Activated CD4-positive, alpha-beta T cell treated with anti-CD3 and anti-CD28 coated beads for 4 hours (primary cell): ENCODE measurements around the gene MDC1.

Experiments used
- DNase-seq, 2 donors: peaks; one replicate each; pipeline ENCODE4 v3.0.0-alpha.2; 2020

MDC1 gene

DNA sequence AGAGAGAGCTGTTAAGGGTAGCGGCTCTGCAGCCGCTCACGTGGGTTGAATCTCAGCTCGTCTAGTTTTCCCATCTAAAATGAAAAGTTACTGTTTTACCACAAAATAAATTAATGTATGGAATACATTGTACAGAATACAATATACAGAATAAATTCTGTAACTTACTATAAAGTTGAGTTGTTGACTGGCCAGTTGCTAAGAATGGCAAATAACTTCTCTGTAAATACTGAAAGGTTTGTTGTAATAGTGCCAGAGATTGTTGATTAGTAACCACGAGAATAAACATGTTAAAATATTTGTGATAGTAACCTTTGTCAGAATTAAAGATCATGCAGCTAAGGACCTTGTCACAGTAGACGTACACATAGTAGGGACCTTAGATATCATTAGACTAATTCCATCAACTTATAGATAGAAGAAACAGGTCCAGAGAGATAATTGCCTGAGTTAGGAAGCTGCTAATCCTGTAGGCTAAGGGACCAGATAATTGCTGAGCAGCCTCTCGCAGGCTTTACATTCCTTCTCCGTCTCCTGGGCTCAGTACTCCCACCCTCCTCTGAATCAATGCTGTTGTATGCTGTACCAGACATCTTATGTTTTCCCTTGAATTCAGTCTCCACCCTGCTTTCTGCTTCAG is 25.8 kb downstream of the MDC1 start:
- no peak for DNase-seq

DNA sequence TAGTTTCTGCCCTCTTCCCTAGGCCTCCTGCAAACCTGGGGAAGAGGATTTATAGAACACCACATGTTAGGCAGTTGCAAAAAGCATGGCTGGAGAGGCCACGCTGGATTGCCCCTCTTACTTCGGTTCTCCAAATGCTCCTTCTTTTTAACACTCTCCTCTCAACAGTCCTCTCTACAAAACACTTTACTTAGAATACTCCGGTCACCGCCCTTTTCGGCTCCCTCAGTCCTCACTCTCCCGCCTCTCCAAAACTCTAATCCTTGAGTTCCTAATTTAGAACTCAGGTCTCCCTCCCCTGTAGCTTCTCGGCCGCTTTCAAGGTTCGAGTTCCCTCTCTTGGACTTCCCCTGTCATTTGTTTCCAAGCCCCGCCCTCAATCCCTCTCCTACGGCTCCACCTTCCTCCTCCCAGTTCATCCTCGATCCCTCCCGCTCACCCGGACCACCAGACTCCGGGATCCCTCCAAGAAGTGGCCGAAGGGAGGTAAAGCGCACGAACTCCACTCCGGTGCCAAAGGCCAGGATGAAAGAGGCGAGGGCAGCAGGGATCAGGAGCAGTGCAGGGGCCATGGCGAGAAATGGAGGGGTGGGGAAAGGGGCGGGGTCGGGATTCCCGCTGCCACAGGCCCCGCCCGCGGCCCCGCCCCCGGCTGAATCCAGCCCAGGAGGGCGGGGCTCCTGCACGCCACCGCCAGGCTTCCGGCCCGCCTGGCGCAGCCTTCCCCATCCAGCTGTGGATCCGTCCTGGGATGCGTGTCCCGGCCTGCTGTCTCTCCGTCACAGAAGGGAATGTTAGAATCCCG is 26.5 kb downstream of the MDC1 start, which contains the start of gene NRM:
NRM (minus strand) TSS at position 582 of the 805 bp plus-strand sequence; CDS start at position 572, 10 bp downstream.
- peak; percentile 78 for DNase-seq

DNA sequence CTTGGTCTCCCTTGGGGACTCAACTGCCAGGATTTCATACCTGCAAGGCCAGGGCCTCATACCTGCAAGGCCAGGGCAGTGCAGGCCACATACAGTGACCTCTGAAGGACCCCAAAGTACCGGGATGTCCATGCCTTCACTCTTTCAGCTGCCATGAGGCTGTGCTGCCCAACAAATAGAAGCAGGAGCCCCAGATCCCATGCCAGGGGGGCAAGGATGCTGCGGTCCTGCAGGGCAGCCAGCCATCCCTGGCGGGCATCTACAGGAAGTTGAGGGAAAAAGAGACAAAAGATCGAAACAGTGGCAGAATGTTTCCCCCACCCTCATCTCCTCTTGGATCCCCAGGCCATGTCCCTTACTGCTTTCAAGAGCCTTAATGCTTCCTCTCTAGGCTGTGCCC is 27.1 kb downstream of the MDC1 start:
- DNase-seq = no peak

DNA sequence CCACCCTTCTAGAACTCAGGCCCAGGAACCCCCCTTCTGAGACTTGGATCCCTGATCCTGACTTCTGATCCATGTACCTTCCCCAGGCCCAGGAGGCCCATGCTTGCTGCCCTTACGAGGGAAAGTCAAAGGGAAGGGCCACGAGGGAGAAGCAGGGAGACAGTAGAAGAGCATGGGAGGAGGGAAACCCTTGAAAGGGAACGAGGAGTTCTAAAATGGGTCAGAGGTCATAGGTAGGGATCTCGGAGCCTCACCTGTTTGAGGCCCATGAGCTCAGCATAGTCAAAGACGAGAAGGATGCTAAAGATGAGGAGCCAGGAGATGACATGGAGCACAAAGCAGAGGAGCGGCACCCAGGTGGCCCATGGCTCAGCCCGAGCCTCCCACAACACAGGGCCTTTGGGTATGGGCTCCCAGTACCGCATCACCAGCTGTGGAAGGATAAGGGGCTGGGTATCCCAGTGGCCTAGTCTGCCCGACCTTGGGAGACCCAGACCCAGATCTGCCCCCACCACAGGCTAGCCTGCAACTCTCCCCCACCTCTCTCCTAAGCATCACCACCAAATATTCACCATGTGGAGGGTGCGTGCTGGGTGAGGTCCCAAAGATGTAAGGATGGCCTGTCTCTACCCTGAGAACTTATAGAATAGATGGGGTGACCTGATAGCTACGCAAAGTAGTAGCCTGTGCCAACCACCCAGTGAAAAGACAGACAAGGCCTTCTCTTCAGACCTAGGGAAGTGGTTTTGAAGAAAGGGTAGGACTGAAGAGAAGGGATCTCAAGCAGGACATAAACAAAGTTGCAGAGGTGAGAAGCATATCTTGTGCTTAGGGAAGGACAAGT is 27.8 kb downstream of the MDC1 start:
- no peak for DNase-seq

DNA sequence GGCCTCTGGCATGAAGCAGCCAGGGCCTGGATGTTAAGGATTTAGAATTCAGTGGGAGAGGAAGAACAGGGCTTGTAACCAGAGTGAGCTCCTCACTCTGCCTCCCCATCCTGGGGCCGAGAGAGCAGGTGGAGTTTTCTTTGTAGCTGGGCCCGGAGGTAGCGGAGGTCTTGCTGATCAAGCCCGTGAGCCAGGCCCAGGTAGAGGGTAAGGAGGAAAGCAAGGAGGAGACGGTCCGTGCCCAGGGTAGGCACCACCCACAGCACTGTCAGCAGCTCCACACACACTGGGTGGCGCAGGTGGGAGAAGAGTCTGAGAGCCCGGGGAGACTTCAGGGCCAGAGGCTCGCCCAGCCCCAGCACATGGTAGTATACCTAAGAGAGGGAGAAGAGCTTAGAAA is 28.5 kb downstream of the MDC1 start:
- DNase-seq = no peak

DNA sequence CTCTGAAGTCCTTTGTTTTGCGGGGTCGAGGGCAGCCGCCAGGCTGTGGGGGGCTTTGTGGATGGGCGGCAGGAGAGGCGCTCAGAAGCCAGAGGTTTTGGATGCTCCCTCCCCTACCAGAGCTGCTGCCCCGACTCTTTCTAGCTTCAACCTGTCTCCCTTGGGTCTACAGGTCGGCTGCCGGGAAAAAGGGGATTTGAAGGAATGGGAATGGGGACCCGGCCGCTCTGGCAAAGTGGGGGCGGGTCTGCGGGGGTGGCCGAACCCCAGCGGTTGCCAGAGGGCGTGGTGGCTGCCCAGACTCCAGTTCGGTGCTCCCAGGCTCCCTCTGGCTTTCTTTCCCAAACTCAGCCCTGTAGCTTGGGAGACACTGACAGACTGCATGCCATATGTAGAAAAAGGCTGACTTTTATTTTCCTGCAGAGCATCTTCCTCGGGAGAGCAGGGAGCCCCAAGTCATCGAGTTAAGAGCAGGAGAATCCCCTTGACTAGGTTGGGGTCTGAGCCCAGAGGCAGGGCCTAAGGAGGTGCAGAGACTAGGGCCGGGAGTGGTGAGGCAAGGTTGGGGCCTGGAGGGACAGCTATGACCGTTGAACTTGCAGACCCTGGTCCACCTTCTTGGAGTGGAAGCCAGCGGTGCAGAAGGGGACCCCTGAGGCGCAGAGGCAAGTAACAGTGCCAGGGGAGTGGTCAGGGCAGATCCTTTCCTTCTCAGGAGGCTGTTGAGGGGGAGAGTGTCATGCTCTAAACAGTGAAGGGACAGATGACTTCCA is 29.2 kb downstream of the MDC1 start:
- no peak for DNase-seq

DNA sequence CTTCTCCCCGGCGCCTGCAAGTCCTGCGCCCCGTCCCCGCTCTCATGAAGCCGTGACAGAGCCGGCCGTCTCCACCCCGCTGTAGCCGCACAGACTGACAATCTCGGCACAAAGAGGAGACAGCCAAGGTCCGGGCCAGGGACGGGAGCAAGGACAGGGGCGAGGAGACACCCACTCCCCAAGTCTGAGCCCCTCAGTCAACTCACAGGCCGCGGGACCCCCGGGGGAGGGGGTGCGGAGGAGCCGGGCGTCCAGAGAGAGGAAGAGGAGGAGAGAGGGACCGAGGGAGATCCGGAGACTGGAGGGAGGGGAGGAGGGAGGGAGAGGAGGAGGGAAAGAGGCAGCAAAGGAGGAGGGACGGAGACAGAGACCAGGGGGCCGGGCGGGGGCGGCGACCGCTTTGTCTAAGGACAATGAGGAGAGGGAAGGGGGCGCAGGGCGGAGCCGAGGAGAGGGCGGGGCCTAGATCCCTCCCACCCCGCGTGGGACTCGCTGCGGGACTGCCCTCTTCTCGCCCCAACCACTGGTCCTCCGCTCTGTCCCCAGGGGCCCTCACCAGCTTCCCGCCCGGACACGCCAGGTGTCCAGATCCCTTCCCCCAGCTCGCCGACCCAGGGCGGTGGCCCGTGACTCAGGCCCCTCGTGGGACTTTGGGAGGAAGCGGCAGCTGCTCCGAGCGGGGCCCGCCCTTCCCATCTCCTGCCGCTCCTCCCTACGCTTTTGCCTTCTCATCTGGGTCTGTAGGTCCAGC is 30.0 kb downstream of the MDC1 start:
- peak; percentile 71 to 83 for DNase-seq

DNA sequence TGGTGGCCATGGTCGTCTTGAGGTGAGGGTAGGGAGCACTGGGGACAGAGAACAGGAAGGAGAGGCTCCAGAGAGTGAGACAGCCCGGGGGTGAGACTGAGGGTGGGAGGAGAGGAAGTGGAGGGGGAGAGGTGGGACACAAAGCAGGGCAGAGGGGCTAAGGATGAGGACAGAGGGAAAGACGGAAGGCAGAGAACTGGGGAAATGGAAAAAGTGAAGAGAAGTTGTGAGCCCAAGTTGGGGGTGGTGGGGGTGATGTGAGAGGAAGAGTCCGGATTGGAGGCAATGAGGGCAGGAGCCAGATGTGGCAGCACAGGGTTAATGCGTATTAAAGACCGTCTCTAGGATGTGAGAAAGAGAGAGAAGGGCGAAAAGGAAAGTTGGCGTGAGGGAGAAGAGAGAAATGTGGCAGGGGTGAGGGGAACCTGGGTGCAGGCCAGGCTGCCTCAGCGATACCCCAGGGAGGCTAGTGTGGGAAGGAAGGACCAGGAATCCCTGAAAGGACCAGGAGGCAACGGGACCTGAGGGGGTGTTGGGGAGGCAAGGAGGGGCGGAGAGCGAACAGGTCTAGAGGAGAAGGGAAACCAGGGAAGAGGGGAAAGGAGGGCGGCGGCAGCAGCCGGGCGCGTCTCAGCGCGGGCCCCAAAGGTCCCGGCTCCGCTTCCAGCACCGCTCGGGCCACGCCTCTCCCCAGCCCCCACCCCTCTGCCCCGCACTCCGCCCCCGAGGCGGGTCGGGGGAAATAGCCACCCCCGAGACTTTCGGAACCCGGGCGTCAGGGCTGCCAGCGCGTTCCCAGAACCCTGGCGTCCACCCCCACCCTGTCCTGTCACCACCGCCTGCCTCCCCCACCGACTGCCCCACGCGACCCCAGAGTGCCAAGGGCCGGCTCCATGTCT is 30.8 kb downstream of the MDC1 start, which contains the start of gene PPP1R18:
PPP1R18 (minus strand) TSS at position 637 of the 899 bp plus-strand sequence; CDS start at position 10, 627 bp downstream.
- DNase-seq = peak; percentile 83 to 87

DNA sequence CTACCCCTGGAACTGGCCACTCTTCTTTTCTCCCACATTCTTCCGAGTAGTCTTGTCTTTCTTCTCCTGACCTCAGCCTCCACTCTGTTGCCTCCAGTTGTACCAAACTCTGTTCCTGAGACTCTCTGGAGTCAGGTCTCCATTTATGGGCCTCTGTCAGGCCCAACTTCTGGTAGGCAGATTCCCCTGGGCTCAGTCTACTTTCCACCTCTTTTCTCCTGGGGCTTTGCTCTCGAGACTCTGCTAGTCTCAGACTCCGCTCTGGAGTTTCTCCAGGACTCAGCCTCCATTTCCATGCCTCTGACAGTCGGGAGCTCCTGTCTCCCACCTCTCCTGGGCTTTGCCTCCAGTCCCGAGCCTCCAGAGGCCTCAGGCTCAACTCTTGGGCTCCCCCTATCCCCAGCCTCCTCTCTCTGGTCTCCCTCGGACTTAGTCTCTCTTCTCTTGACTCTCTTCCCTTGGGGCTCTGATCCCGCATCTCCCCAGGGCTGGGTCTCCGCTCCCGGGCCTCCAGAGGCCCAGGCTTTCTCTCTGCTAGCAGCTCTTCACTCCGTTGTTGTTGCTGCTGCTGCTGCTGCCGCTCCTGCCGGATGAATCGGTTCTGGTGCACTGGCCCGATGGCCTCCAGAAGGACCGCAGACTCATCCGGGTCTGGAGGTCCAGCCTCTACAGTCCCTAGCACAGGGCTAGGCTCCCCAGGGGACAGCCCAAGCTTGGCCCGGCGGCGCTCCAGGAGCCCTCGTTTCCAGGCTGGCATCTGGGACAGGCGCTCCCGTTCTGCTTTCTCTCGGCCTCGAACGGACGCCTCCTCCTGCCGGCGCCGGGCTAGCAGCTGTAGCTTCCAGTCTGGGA is 31.7 kb downstream of the MDC1 start:
- peak in 1 of 2 donors; percentile 17 for DNase-seq

DNA sequence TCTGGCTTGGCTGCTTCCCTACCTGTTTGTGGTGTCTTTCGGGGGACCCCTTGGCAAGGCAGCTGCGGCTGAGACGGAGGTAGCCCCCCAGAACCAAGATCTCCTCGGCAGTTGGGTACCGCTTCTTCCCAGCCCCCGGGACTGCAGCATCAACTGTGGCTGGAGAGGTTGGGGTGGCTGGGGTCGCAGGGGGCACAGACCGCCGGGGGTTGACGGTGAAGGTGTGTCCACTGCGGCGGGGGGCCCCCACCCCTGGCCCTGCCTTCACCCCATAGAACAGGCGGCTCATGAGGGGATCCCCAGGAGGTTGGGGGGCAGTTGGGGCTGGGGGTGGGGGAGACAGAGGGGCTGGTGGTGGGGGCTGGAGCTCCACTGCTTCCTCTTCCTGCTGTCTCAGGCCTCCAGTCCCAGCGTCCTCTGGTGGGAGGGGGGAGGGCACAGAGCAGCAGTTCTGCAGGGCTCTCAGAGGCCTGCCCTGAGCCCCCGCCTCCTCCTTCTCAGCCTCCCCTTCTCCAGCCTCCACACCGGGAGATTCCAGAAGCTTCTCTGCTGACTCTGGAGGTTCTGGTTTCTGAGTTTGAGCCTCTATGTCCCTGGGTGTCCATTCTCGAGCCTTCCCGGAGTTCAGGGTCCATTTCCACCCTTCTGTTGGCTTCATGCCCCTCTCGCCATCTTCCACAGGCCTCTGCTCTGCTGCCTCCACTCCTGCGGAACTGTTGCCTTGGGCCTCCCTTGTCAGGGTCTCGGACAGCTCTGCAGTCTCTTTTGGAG is 32.5 kb downstream of the MDC1 start:
- DNase-seq = peak; percentile 51 to 63

DNA sequence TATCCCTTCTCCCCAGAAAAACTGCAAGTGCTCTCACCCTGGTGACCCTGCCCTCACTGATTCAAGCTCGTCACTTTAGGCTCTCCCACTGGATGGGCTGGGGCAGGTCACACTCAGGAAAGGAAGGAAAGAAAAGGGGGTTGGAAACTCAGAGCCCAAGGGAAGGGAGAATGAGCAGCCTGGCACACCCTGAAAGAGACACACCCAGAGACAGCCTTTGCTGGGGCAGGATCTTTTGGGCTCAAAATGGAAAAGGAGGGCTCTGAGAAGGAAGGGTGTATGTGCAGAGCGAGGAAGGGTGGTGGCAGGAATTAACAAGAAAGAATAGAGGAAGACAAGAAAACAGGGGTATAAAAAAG is 33.1 kb downstream of the MDC1 start:
- no peak for DNase-seq

DNA sequence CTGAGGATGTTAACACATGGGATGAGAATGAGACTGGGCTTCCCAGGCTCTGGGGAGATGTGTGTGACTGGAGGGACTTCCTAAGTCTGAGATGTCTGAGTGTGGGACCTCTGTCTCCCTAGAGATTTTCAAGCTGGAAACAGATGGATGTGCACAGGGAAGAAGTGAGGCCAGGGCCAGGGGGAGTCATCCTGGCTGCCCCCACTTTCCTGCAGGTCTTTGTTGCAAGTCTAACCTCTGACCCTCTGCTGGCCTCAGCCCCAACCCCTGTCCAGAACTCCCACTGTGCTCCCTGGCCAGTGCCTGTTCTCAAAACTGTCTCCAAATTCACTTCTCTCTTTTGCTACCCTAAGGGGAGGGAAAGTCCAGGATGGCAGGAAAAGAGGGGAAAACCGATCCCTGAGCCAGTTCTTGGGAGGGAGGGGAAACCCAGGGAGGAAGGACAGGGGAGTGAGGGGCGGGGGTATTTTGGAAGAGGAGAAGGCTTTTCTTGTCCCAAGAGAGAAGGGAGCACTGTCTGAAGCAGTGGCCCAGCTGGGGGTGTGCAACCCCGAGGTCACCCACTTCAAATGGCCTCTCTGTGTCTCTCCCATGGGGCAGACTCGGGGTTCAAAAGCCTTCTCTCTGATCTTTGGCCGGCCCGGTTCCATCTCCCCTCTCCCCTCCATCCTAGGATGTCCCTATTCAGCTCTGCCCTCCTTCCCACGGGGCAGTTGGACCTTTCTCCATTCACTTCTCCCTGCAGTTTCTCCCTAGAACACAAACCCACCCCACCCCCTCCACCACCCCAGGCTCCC is 33.7 kb downstream of the MDC1 start:
- peak in 1 of 2 donors; percentile 13 for DNase-seq

DNA sequence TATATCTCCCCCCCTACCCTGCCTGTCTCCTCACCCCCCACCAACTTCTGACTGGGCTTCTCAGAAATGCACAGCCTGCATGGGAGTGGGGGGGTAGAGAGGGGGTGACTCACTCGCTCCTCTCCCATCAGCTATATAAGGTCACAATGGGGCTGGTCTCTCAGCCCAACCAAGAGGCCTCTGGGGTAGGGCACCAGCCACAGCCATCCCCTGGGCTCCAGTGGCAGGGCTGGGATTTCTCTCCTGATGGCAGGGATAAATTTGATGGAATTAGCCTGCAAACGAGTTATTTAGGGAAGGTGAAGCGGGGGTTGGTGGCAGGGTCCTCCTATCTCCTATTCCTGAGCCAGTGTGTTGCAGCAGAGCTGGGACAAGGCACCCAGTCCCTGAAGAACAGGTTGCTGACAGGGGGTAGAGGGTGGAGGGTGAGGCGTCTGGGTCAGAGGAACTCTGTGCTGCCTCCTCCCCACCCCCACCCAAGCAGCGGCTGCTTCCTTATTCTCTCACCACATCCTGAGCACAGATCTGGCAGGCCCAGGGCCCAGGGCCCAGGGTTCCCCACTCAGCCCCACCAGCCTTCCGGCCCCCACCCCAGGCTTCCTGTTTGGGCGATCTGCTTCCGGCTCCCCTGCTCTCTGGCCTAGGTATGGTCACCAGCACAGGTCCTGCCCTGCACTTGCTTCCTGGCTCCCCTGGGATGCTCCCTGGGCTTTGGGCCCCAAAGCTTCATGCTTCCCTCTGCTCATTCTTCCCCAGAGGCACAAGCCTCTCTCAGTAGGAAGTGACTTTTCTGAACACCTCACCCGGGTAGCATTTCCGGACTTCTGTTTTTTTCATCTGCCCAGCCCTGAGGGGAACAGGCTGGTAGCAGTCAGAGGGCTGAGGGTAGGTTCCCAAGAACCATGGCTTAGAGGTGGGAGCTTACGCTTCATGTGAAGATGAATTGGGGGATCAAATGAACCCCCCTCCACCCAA is 34.7 kb downstream of the MDC1 start:
- peak; percentile 88 to 89 for DNase-seq

DNA sequence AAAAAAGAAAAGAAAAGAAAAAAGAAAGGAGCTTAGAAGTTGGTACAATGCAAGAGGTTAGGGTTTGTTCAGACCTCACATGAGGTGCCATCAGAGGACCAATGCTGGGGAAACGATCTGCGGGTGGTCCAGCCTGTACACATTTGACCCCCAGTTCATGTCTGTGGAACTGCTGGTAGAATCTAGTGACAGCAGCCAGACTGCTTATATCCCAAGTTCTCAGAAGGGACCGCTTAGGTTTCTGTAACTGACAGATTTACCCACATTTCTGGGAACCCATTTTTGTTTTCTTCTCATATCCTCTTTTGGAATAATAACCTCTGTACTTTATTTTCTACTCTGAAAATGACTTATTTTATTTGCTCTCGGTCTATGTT is 35.3 kb downstream of the MDC1 start:
- no peak for DNase-seq

DNA sequence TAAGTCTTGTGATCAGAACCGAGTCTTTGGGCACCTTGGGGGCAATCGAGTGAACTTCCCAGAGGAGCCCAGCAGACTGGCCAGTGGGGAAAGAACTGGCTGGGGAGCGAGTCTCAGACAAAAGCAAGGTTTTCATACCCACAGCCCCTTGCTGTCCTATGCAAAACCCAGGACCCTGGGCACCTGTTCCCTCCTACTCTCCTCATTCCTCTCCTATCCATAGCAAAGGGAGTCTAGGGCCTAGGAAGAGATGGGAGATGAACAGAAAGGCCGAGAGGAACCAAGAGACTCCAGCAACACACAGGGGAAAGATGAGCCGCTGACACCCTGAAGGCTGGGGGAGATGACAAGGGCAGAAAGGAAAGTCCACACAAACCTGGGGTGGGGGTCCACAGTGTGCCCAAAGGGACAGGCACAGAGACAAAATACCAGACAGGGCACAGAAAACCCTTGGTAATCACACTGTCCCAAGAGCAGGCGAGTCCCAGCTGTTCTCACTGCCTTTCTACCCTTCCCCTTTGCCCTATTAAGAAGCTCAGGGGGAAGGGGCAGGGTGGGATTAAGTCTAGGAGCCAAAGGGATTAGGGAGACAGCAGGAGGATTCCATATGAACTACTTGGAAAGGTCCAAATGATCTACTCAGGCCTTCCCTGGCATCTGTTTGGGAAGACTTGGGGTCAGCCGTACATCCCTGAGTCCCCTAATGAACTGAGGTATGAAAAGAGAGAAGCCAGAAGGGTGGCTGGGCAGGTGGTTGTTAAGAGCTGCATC is 37.1 kb downstream of the MDC1 start:
- DNase-seq = no peak
